Measurements from ENCODE around the gene KCNJ11.

DNA sequence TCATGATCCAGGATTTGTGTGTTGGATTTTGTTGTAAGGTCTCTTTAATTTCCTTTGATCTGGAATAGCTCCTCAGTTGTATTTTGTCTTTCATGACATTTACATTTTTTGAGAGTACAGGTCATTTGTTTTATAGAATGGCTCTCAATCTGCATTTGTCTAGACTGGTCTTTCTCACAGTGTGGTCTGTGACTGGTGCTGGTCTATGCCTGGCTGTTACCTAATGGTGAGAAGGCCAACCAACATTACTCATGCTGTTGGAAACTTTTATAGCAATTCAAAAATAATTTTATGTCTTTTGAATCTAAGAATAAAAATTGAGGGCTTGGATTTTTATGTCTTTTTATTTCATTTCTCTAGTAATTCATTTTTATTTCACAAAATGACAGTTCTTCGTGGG lies 40.8 kb downstream of the KCNJ11 start:
- TF ChIP-seq CTCF (IDR thresholded peaks at IDR 0.05) (no peak), EP300 (IDR thresholded peaks at IDR 0.05) (no peak)

Measured in suprapubic skin (tissue), 3 donors.